HCT116 (cell line): ENCODE measurements around the gene MAP2K4.

Source experiments
- CEBPB ChIP-seq: IDR thresholded peaks from 2 replicates; pipeline ENCODE4 v1.6.1; 2012; ENCODE audit warnings: low read depth
- ELF1 ChIP-seq: IDR thresholded peaks from 2 replicates; pipeline ENCODE4 v1.6.1; 2012; ENCODE audit warnings: low read depth, borderline replicate concordance
- EZH2 ChIP-seq: fragments of 200-600 bp; sonication (generic); IDR thresholded peaks from 2 replicates; pipeline ENCODE4 v1.6.1; 2017; ENCODE audit warnings: antibody characterized with exemption, mixed run types
- POLR2AphosphoS5 ChIP-seq: IDR thresholded peaks from 2 replicates; pipeline ENCODE4 v1.6.1; 2011; ENCODE audit warnings: mild to moderate bottlenecking, low read depth, low read length, moderate library complexity
- SIN3A ChIP-seq: IDR thresholded peaks from 2 replicates; pipeline ENCODE4 v1.6.1; 2012; ENCODE audit warnings: low read depth
- SRF ChIP-seq: IDR thresholded peaks from 2 replicates; pipeline ENCODE4 v1.6.1; 2012; ENCODE audit warnings: low read depth
- TCF7L2 ChIP-seq: IDR thresholded peaks from 2 replicates; pipeline ENCODE4 v1.7.0; 2011; ENCODE audit warnings: borderline replicate concordance, inconsistent platforms; ENCODE audit not compliant: insufficient read depth, insufficient read length; ENCODE audit errors: extremely low read depth
- YY1 ChIP-seq: IDR thresholded peaks from 2 replicates; pipeline ENCODE4 v1.6.1; 2011; ENCODE audit warnings: low read length, low read depth, moderate library complexity, mild to moderate bottlenecking; ENCODE audit not compliant: insufficient replicate concordance; ENCODE audit errors: extremely low read depth
- ZFX ChIP-seq: fragments of 450-650 bp; IDR thresholded peaks from 2 replicates; pipeline ENCODE4 v1.6.1; 2017
- TF ChIP-seq, protein P1 (sequence below), 3 experiments: fragments of 200-600 bp in 1 of 3; sonication (generic) in 1 of 3; IDR thresholded peaks in 2 of 3; conservative IDR thresholded peaks in 1 of 3; 2 replicates each; pipeline ENCODE4 v1.5.1; 2012 to 2017; ENCODE audit warnings: low read depth in 2 of 3, low read length in 2 of 3, antibody characterized with exemption in 1 of 3, borderline replicate concordance in 1 of 3, control low read depth in 1 of 3, mild to moderate bottlenecking in 1 of 3, mixed read lengths in 1 of 3, mixed run types in 1 of 3, moderate library complexity in 1 of 3; ENCODE audit not compliant: insufficient read depth in 1 of 3
- TF ChIP-seq, protein P2 (sequence below): IDR thresholded peaks from 2 replicates; pipeline ENCODE4 v1.6.1; 2012; ENCODE audit warnings: low read depth
- TF ChIP-seq, protein P3 (sequence below): IDR thresholded peaks from 2 replicates; pipeline ENCODE4 v1.6.1; 2012

DNA sequence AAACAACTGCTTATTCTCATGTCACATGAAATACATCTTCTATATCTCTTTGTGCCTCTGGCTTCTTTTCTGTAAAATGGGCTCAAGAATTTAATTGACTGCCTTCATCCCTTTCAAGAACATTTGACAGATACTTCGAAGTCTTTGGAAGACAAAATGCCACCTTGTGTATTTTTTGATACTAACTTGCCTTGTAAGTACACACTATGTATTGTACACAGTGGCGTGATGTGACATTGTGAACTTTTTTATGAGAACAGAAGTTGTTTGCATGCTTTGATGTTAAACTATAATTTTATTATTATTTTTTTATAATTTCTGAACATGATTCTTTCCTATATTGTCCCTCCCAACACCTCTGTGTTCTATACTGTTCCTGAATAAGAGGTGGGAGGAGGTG is 73.7 kb downstream of the MAP2K4 start:
- TF ChIP-seq CEBPB (no peak), TCF7L2 (no peak), YY1 (no peak), ZFX (no peak), SIN3A (no peak), SRF (no peak), ELF1 (no peak), EZH2 (no peak), POLR2AphosphoS5 (no peak)
- TF ChIP-seq, protein P1, sequence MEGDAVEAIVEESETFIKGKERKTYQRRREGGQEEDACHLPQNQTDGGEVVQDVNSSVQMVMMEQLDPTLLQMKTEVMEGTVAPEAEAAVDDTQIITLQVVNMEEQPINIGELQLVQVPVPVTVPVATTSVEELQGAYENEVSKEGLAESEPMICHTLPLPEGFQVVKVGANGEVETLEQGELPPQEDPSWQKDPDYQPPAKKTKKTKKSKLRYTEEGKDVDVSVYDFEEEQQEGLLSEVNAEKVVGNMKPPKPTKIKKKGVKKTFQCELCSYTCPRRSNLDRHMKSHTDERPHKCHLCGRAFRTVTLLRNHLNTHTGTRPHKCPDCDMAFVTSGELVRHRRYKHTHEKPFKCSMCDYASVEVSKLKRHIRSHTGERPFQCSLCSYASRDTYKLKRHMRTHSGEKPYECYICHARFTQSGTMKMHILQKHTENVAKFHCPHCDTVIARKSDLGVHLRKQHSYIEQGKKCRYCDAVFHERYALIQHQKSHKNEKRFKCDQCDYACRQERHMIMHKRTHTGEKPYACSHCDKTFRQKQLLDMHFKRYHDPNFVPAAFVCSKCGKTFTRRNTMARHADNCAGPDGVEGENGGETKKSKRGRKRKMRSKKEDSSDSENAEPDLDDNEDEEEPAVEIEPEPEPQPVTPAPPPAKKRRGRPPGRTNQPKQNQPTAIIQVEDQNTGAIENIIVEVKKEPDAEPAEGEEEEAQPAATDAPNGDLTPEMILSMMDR (IDR thresholded peaks at IDR 0.05 in 2 of 3, conservative IDR thresholded peaks at IDR 0.05 in 1 of 3; ENCODE audit: borderline replicate concordance in 1 of 3, insufficient read depth in 1 of 3, low read depth in 2 of 3, low read length in 2 of 3): no peak
- TF ChIP-seq, protein P2, sequence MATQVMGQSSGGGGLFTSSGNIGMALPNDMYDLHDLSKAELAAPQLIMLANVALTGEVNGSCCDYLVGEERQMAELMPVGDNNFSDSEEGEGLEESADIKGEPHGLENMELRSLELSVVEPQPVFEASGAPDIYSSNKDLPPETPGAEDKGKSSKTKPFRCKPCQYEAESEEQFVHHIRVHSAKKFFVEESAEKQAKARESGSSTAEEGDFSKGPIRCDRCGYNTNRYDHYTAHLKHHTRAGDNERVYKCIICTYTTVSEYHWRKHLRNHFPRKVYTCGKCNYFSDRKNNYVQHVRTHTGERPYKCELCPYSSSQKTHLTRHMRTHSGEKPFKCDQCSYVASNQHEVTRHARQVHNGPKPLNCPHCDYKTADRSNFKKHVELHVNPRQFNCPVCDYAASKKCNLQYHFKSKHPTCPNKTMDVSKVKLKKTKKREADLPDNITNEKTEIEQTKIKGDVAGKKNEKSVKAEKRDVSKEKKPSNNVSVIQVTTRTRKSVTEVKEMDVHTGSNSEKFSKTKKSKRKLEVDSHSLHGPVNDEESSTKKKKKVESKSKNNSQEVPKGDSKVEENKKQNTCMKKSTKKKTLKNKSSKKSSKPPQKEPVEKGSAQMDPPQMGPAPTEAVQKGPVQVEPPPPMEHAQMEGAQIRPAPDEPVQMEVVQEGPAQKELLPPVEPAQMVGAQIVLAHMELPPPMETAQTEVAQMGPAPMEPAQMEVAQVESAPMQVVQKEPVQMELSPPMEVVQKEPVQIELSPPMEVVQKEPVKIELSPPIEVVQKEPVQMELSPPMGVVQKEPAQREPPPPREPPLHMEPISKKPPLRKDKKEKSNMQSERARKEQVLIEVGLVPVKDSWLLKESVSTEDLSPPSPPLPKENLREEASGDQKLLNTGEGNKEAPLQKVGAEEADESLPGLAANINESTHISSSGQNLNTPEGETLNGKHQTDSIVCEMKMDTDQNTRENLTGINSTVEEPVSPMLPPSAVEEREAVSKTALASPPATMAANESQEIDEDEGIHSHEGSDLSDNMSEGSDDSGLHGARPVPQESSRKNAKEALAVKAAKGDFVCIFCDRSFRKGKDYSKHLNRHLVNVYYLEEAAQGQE: no peak
- TF ChIP-seq, protein P3, sequence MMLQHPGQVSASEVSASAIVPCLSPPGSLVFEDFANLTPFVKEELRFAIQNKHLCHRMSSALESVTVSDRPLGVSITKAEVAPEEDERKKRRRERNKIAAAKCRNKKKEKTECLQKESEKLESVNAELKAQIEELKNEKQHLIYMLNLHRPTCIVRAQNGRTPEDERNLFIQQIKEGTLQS: no peak
